HG03432 (cell line): ENCODE measurements around the gene TRIP13.
"Not testable (repeated sequence)": the region's sequence is repeated elsewhere in the genome, so short reads cannot be mapped to it uniquely, and the experiment has no call there.

Experiments
- ATAC-seq: cut with Tn5 transposase; IDR thresholded peaks from one replicate; pipeline ENCODE4 v1.9.1; 2021; ENCODE audit warnings: mild to moderate bottlenecking, moderate library complexity; ENCODE audit not compliant: unreplicated experiment

The TRIP13 gene

GRCh38 chr5:916441-917293, 24.0 kb downstream of the TRIP13 start:
- no peak for ATAC-seq

DNA sequence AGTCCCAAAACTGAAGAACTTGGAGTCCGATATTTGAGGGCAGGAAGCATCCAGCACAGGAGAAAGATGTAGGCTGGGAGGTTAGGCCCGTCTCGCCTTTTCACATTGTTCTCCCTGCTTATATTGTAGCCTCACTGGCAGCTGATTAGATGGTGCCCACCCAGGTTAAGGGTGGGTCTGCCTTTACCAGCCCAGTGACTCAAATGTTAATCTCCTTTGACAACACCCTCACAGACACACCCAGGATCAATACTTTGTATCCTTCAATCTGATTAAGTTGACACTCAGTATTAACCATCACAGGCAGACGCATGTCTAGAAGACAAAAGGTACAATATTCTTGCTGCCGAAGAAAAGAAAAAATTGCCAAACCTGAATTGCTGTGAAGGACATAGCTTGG, 26.0 kb downstream of the TRIP13 start:
- ATAC-seq, result not testable (repeated sequence)

- no peak for ATAC-seq
Observed at GRCh38 chr5:919356-920000, 26.8 kb downstream of the TRIP13 start.

GRCh38 chr5:920321-920720, 27.6 kb downstream of the TRIP13 start:
- no peak for ATAC-seq

DNA sequence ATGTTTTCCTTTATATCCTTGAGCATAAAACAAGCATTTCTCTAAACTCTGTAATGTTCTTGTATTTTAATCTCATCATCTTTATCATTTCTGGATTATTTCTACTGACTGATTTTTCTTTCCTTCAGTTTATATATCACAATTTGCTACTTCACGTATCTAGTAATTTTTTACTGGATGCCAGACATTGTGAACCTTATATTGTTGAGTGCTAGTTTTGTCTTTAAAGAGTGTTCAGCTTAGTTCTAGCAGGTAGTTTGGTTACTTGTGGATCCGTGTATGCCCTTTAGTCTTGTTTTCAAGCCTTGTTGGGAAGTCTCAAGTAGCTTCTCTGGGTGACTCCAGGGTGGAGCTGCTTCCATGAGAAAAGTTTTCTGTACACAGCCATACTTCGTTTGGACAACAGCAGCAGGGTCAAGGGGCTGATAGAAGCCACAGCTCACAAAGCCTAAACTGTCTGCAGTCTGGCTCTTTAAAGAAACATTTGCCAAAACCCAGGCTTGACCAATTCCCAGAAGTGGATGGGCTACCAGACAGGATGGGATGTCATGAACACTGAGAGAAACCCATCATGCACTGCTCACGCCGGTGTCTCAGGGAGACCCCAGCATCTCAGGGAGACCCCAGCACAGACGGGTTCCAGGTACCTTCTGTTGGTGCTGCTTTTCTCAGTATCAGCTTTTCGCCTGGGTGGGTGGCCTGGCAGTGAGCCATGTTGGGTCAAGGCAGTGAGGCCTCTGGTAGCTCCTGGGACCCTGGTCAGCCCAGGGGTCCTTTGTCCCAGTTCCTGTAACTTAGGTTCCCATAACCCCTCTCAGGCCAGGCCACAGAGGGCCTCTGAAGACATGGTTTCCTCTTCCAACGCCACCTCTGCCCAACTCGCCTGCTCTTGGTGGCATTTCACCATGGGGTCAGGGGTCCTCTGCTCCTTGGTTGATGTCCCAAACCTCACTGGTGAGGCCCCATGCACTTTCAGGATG, 29.1 kb downstream of the TRIP13 start:
- no peak for ATAC-seq

GRCh38 chr5:922436-923280, 30.0 kb downstream of the TRIP13 start:
- no peak for ATAC-seq

- peak; percentile 87 for ATAC-seq
Observed at GRCh38 chr5:923281-923873, 30.7 kb downstream of the TRIP13 start.

DNA sequence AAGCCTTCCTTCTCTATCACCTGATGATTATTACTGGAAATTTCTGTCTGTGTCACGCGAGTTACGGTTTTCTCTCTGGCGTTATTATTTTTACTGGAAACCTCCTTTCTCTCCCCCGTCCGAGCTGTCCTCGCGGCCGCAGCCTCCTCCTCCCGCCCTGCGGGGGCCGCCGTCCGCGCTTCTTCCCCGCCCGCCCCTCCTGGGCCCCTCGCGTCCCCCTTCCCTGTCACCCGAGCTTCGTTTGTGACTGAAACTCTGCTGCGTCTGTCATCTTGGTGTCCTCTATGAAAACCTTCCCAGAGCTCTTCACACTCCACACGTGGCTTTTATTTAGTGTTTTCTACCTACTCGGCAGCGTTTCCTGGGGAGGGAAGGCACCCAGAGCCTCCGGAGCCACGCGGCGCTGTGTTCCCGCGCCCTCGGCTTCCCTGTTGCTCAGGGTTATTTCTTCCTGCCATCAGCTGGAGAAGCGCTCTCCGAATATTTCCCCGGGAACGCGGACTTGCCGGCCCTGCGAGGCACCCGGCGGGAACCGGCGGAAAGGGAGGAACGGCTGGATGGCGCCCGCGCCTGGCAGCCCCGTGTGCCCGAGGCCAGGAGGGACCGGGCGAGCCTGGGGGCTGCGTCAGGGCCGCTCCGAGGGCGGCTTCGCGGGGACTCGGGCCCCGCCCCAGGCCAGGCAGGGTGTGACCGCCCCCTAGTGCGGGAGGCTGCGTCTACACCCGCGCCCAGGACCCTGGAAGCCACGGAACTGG, 33.9 kb downstream of the TRIP13 start:
- no peak for ATAC-seq

GRCh38 chr5:927172-928015, 34.7 kb downstream of the TRIP13 start:
- ATAC-seq, result no peak

GRCh38 chr5:929182-929581, 36.5 kb downstream of the TRIP13 start:
- not testable (repeated sequence) for ATAC-seq

- no peak for ATAC-seq
Observed at GRCh38 chr5:929596-929995, 36.9 kb downstream of the TRIP13 start.

- ATAC-seq, result no peak
Observed at GRCh38 chr5:930866-931265, 38.2 kb downstream of the TRIP13 start.

- ATAC-seq, result no peak
Observed at GRCh38 chr5:931570-932145, 39.0 kb downstream of the TRIP13 start.

GRCh38 chr5:932151-932627, 39.5 kb downstream of the TRIP13 start:
- ATAC-seq, result no peak

- ATAC-seq, result no peak
Observed at GRCh38 chr5:932628-933250, 40.1 kb downstream of the TRIP13 start.

DNA sequence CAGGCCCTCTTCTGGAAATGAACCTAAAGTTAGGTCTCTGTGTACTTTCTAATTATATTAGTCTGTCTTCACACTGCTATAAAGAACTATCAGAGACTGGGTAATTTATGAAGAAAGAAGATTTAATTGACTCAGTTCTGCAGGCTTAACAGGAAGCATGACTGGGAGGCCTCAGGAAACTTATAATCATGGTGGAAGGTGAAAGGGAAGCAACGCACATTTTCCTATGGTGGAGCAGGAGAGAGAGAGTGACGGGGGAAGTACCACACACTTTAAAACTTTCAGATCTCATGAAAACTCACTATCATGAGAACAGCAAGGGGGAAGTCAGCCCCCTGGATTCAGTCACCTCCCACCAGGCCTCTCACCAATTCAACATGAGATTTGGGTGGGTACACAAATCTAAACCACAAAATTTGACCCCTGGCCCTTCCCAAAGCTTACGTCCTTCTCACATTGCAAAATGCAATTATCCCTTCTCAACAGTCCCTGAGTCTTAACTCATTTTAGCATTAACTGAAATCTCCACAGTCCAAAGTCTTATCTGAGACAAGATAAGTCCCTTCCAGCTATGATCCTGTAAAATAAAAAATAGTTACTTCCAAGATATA, 40.7 kb downstream of the TRIP13 start:
- ATAC-seq, result no peak

GRCh38 chr5:933951-934350, 41.3 kb downstream of the TRIP13 start:
- not testable (repeated sequence) for ATAC-seq
